Stimulated activated naive B cell treated with anti-CD40 and anti-IgM and Interleukin-4, amounts not matched to agents 10 μg/mL and 1 μg/mL and 100 μg/mL, for 72 hours (primary cell): ENCODE data around the gene LIPC.

Experiments used
- ATAC-seq, 2 donors: fragments of 150-1000 bp; cut with Tn5 transposase; replicated peaks; 2 replicates each; pipeline ENCODE4 v1.10.0; 2021; ENCODE audit warnings: moderate library complexity in 1 of 2
- DNase-seq: peaks from one replicate; pipeline ENCODE4 v3.0.0; 2021
- H3K27ac Mint-ChIP-seq: one replicate; pipeline ENCODE4 v1.8.0; 2022; ENCODE audit warnings: mild to moderate bottlenecking, mixed read lengths
- H3K27me3 Mint-ChIP-seq, 2 donors: one replicate each; pipeline ENCODE4 v1.8.0; 2022; ENCODE audit warnings: mixed read lengths in 2 of 2
- H3K36me3 Mint-ChIP-seq, 2 donors: one replicate each; pipeline ENCODE4 v1.8.0; 2022; ENCODE audit warnings: mixed read lengths in 2 of 2, mild to moderate bottlenecking in 1 of 2
- H3K4me1 Mint-ChIP-seq, 2 donors: one replicate each; pipeline ENCODE4 v1.8.0; 2022; ENCODE audit warnings: mixed read lengths in 2 of 2, mild to moderate bottlenecking in 1 of 2
- H3K4me3 Mint-ChIP-seq, 2 donors: one replicate each; pipeline ENCODE4 v1.8.0; 2022; ENCODE audit warnings: mild to moderate bottlenecking in 2 of 2, mixed read lengths in 2 of 2, moderate library complexity in 1 of 2
- H3K9me3 Mint-ChIP-seq, 2 donors: one replicate each; pipeline ENCODE4 v1.8.0; 2022; ENCODE audit warnings: mixed read lengths in 2 of 2, mild to moderate bottlenecking in 1 of 2

The LIPC gene

GRCh38 chr15:58503139-58504027 is 71.6 kb downstream of the LIPC start:
- Mint-ChIP-seq H3K9me3 (no peaks in the 10 kb centered on the region), H3K4me3 (no peak overlapping the region), H3K36me3 (no peaks in the 10 kb centered on the region), H3K27ac (no peak overlapping the region), H3K4me1 (peaks cover 0 to 6% of the 10 kb centered on the region in 2 donors), H3K27me3 (peaks cover 4 to 16% of the 10 kb centered on the region in 2 donors)
- DNase-seq (no peak), ATAC-seq (no peak)

GRCh38 chr15:58504674-58505234 is 73.0 kb downstream of the LIPC start:
- peaks cover 4 to 16% of the 10 kb centered on the region in 2 donors for H3K27me3 Mint-ChIP-seq
- H3K4me1 Mint-ChIP-seq: peaks cover 0 to 6% of the 10 kb centered on the region in 2 donors
- H3K4me3 Mint-ChIP-seq: no peak overlapping the region
- no peaks in the 10 kb centered on the region for H3K36me3 Mint-ChIP-seq
- no peaks in the 10 kb centered on the region for H3K9me3 Mint-ChIP-seq
- DNase-seq (no peak), ATAC-seq (peak in 1 of 2 donors; percentile 31)
- no peak overlapping the region for H3K27ac Mint-ChIP-seq

DNA sequence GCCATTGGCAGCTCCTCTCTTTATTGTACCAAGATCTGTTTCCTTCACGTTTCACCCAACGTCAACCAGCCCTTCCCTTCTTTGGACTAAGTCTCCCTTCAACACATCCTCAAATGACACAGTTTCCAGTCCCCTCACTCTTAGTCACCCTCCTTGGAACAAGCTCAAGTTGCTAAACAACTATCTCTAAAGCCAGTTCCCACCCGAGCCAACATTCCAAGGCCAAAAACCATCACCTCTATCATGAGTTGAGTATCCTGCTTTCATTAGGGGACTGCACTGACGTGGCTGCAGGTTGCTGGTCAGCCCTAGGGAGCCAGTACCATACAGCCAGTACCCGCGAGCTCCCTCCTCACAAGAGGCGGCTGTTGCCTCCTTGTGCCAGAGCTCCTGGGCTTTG is 73.8 kb downstream of the LIPC start:
- Mint-ChIP-seq H3K36me3 (no peaks in the 10 kb centered on the region), H3K9me3 (no peaks in the 10 kb centered on the region), H3K4me1 (peaks cover 0 to 6% of the 10 kb centered on the region in 2 donors), H3K27ac (no peak overlapping the region), H3K27me3 (peaks cover 4 to 16% of the 10 kb centered on the region in 2 donors), H3K4me3 (no peak overlapping the region)
- no peak for DNase-seq
- no peak for ATAC-seq

DNA sequence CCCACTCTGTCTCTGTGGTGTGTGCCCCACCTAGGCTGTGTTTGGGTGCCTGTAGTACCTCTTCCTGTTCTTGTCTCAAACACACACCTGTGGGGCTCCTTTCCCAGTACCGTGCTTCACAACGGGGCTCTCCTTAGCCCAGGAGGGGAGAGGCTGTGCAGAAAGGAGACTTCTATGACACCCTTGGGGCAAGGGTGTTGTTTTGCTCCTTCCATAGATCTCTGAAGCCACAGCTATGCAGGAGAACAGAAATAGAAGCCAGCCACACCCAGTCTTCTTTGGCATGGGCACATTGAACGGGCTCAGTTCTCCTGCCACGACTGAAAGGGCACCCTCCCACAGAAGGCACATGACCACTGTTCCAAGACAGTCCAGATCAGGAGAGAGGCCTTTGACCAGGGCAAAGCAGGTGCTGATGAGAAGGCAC is 74.3 kb downstream of the LIPC start:
- H3K4me1 Mint-ChIP-seq: peaks cover 0 to 6% of the 10 kb centered on the region in 2 donors
- DNase-seq (no peak), ATAC-seq (no peak)
- H3K27me3 Mint-ChIP-seq: peaks cover 4 to 16% of the 10 kb centered on the region in 2 donors
- no peaks in the 10 kb centered on the region for H3K9me3 Mint-ChIP-seq
- H3K4me3 Mint-ChIP-seq: no peak overlapping the region
- H3K36me3 Mint-ChIP-seq: no peaks in the 10 kb centered on the region
- no peak overlapping the region for H3K27ac Mint-ChIP-seq

GRCh38 chr15:58506783-58507668 is 75.2 kb downstream of the LIPC start:
- Mint-ChIP-seq H3K9me3 (no peaks in the 10 kb centered on the region), H3K4me1 (peaks cover 0 to 6% of the 10 kb centered on the region in 2 donors), H3K27ac (no peak overlapping the region), H3K4me3 (no peak overlapping the region), H3K36me3 (no peaks in the 10 kb centered on the region), H3K27me3 (peaks cover under 1 to 16% of the 10 kb centered on the region in 2 donors)
- DNase-seq: no peak
- no peak for ATAC-seq

- Mint-ChIP-seq H3K27ac (no peak overlapping the region), H3K36me3 (no peaks in the 10 kb centered on the region), H3K9me3 (no peaks in the 10 kb centered on the region), H3K4me1 (peaks cover 0 to 6% of the 10 kb centered on the region in 2 donors), H3K4me3 (no peak overlapping the region), H3K27me3 (peaks cover 0 to 16% of the 10 kb centered on the region in 2 donors)
- DNase-seq (no peak), ATAC-seq (no peak)
Observed at GRCh38 chr15:58509556-58509955, 77.8 kb downstream of the LIPC start.

DNA sequence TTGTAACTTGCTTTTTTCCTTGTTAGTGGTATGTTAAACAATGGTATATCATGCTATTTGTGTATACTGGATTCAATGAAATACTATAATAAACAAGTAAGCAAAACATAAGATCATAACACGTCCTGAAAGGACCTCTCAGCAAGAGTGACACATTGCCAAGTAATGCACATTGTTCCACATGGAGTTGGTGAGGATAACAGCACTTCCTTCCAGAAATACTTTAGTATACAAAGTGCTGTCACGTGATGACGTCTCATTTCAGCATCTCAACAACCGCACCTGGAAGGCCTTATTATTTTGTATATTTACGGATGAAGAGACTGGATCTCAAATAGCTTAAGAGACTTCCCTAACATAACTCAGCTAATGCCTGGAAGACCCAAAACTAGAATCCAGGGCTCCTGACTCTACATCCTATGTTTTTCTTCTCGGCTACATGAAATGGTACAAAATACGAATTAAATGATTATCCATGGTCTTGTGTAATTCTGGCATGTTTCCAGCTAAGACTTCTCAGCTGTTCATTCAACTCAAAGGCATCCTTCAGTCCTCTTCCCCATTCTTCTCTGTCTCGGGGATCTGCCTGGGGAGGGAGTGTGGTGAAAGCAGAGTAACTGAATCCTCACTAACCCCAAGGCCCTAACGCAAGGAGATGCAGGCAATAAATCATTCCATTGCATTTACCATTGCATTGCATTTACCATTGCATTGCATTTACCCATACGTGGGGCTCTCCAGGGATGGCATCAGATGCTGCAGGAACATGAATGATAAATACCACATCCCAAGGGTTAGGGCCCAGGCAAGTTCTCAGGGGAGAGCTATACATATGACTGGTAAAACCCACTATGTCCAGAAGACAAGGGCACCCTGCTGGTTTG is 79.2 kb downstream of the LIPC start:
- DNase-seq: no peak
- no peak overlapping the region for H3K27ac Mint-ChIP-seq

GRCh38 chr15:58511599-58511987 is 79.8 kb downstream of the LIPC start:
- peaks cover 2 to 3% of the 10 kb centered on the region in 2 donors for H3K36me3 Mint-ChIP-seq
- H3K4me1 Mint-ChIP-seq: peaks cover 6 to 13% of the 10 kb centered on the region in 2 donors
- DNase-seq (no peak), ATAC-seq (no peak)
- no peak overlapping the region for H3K4me3 Mint-ChIP-seq
- peaks cover 0 to 6% of the 10 kb centered on the region in 2 donors for H3K27me3 Mint-ChIP-seq
- H3K9me3 Mint-ChIP-seq: peaks cover 4% of the 10 kb centered on the region in 2 donors
- no peak overlapping the region for H3K27ac Mint-ChIP-seq

More for the DNA sequence above, 79.2 kb downstream of the LIPC start:
- Mint-ChIP-seq H3K4me1 (peaks cover 5 to 13% of the 10 kb centered on the region in 2 donors), H3K4me3 (no peak overlapping the region), H3K27me3 (peaks cover 0 to 9% of the 10 kb centered on the region in 2 donors), H3K9me3 (peaks cover 4% of the 10 kb centered on the region in 2 donors), H3K36me3 (peaks cover 2 to 3% of the 10 kb centered on the region in 2 donors)
- no peak for ATAC-seq

DNA sequence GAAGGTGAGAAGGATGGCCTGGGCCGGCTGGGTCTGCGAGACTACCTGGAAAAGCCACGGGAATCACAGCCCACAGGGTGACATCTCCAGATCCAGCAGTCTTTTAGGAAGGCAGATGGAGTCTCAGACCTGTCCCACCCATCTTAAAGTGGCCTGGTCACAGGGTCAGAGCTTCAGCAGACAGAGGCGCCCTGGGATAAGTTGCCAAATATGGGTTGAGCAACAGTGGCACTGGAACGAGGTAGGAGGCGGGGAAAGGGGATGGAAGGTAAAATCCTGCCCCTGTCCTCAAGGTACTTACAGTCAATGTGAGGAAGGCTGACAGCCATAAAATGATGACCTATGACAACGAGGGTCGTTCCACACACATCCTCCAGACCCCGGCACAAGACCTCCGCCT is 80.7 kb downstream of the LIPC start:
- H3K36me3 Mint-ChIP-seq: peaks cover 2 to 3% of the 10 kb centered on the region in 2 donors
- H3K27me3 Mint-ChIP-seq: peaks cover 0 to 5% of the 10 kb centered on the region in 2 donors
- H3K4me3 Mint-ChIP-seq: no peak overlapping the region
- no peak overlapping the region for H3K27ac Mint-ChIP-seq
- ATAC-seq: no peak
- peaks cover 9 to 19% of the 10 kb centered on the region in 2 donors for H3K4me1 Mint-ChIP-seq
- no peak for DNase-seq
- H3K9me3 Mint-ChIP-seq: peaks cover 7 to 8% of the 10 kb centered on the region in 2 donors

DNA sequence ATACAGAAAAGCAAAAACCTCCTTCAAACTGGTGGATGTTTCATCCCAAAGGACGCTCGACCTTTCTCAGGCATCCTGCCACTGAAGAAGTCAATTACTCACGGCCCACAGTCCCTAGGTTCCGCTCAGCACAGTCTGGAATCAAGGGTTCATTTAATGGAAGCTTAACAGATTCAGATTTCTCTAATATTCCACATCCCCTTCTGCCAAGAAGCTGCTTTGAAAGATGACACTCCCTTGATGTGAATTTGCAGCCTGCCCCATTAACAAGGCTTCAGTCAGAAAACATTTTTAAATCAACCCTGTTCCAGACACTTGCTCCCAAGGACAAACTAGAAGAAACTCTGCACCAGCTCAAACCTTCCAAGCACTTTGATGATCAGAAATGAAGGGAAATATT is 81.2 kb downstream of the LIPC start:
- H3K27ac Mint-ChIP-seq: no peak overlapping the region
- H3K27me3 Mint-ChIP-seq: peaks cover 0 to under 1% of the 10 kb centered on the region in 2 donors
- peaks cover 7 to 8% of the 10 kb centered on the region in 2 donors for H3K9me3 Mint-ChIP-seq
- ATAC-seq (no peak), DNase-seq (no peak)
- H3K4me3 Mint-ChIP-seq: no peak overlapping the region
- peaks cover 11 to 24% of the 10 kb centered on the region in 2 donors for H3K4me1 Mint-ChIP-seq
- H3K36me3 Mint-ChIP-seq: peaks cover 2 to 3% of the 10 kb centered on the region in 2 donors

GRCh38 chr15:58513726-58514336 is 82.0 kb downstream of the LIPC start:
- H3K27me3 Mint-ChIP-seq: no peaks in the 10 kb centered on the region
- peaks cover 2 to 3% of the 10 kb centered on the region in 2 donors for H3K36me3 Mint-ChIP-seq
- peaks cover 19 to 32% of the 10 kb centered on the region in 2 donors for H3K4me1 Mint-ChIP-seq
- DNase-seq (no peak), ATAC-seq (no peak)
- H3K9me3 Mint-ChIP-seq: peaks cover 7 to 8% of the 10 kb centered on the region in 2 donors
- H3K27ac Mint-ChIP-seq: no peak overlapping the region
- no peak overlapping the region for H3K4me3 Mint-ChIP-seq

GRCh38 chr15:58515807-58516206 is 84.0 kb downstream of the LIPC start:
- peaks cover 2 to 3% of the 10 kb centered on the region in 2 donors for H3K36me3 Mint-ChIP-seq
- peaks cover 25 to 45% of the 10 kb centered on the region in 2 donors for H3K4me1 Mint-ChIP-seq
- ATAC-seq (peak in 1 of 2 donors; percentile 45), DNase-seq (no peak)
- no peak overlapping the region for H3K4me3 Mint-ChIP-seq
- peak overlapping the region; percentile 44 for H3K27ac Mint-ChIP-seq
- H3K27me3 Mint-ChIP-seq: peaks cover 0 to 4% of the 10 kb centered on the region in 2 donors
- peaks cover 7 to 8% of the 10 kb centered on the region in 2 donors for H3K9me3 Mint-ChIP-seq

GRCh38 chr15:58517252-58517681 is 85.5 kb downstream of the LIPC start:
- DNase-seq (no peak), ATAC-seq (no peak)
- Mint-ChIP-seq H3K9me3 (peaks cover 7 to 8% of the 10 kb centered on the region in 2 donors), H3K4me1 (peaks cover 40 to 60% of the 10 kb centered on the region in 2 donors), H3K27me3 (peaks cover 0 to 4% of the 10 kb centered on the region in 2 donors), H3K4me3 (no peak overlapping the region), H3K36me3 (peaks cover 2 to 3% of the 10 kb centered on the region in 2 donors), H3K27ac (no peak overlapping the region)
